DND-41 (cell line): ENCODE data around the gene TPPP3.
"Not testable (repeated sequence)": the region's sequence is repeated elsewhere in the genome, so short reads cannot be mapped to it uniquely, and the experiment has no call there.

Source experiments
- ATAC-seq: fragments of 200-7000 bp; cut with Tn5 transposase; 3 replicates; pipeline ENCODE4 v1.9.1; 2021; ENCODE audit warnings: low read depth; ENCODE audit not compliant: insufficient read depth
- DNase-seq: peaks from one replicate; pipeline ENCODE4 v3.0.0-alpha.2; 2020
- H2AFZ ChIP-seq: 2 replicates; pipeline ENCODE4 v1.6.0; 2012; ENCODE audit warnings: low read depth, low read length
- H3K27ac ChIP-seq: 2 replicates; pipeline ENCODE4 v1.5.1; 2012; ENCODE audit warnings: low read length, inconsistent platforms
- H3K27me3 ChIP-seq: fragments of 200-600 bp; sonication (generic); 2 replicates; pipeline ENCODE4 v1.6.0; 2012; ENCODE audit warnings: low read length, mild to moderate bottlenecking, inconsistent platforms; ENCODE audit not compliant: insufficient read depth, poor library complexity
- H3K36me3 ChIP-seq: 2 replicates; pipeline ENCODE4 v1.5.1; 2012; ENCODE audit warnings: low read length, inconsistent platforms; ENCODE audit not compliant: insufficient read depth
- H3K4me1 ChIP-seq: 2 replicates; pipeline ENCODE4 v1.5.1; 2012; ENCODE audit warnings: mild to moderate bottlenecking, low read length; ENCODE audit not compliant: insufficient read depth
- H3K4me2 ChIP-seq: 2 replicates; pipeline ENCODE4 v1.6.0; 2012; ENCODE audit warnings: mild to moderate bottlenecking, moderate library complexity, low read length, inconsistent platforms; ENCODE audit not compliant: insufficient read depth
- H3K4me3 ChIP-seq, 2 experiments: fragments of 200-600 bp in 1 of 2; shearing (Covaris generic) in 1 of 2; 2 replicates each; pipeline ENCODE4 v1.5.1; 2012 to 2016; ENCODE audit warnings: inconsistent platforms in 2 of 2, low read length in 2 of 2, mild to moderate bottlenecking in 2 of 2, low read depth in 1 of 2, moderate library complexity in 1 of 2
- H3K79me2 ChIP-seq: 2 replicates; pipeline ENCODE4 v1.6.0; 2012; ENCODE audit warnings: low read length, inconsistent platforms; ENCODE audit not compliant: insufficient read depth
- H3K9ac ChIP-seq: 2 replicates; pipeline ENCODE4 v1.6.0; 2012; ENCODE audit warnings: low read depth, mild to moderate bottlenecking, inconsistent platforms, low read length, moderate library complexity
- H3K9me3 ChIP-seq: 2 replicates; pipeline ENCODE4 v1.5.1; 2012; ENCODE audit warnings: low read length, moderate library complexity, mild to moderate bottlenecking, inconsistent platforms; ENCODE audit not compliant: insufficient read depth, severe bottlenecking
- H4K20me1 ChIP-seq: 2 replicates; pipeline ENCODE4 v1.6.0; 2012; ENCODE audit warnings: low read length; ENCODE audit not compliant: insufficient read depth
- EZH2 ChIP-seq: IDR thresholded peaks from 3 replicates; pipeline ENCODE4 v1.6.1; 2012; ENCODE audit warnings: borderline replicate concordance, low read depth, mild to moderate bottlenecking, moderate library complexity, low read length, inconsistent platforms; ENCODE audit not compliant: severe bottlenecking
- TF ChIP-seq, protein P1 (sequence below): IDR thresholded peaks from 2 replicates; pipeline ENCODE4 v1.5.1; 2012; ENCODE audit warnings: borderline replicate concordance, low read length, moderate library complexity, mild to moderate bottlenecking; ENCODE audit not compliant: poor library complexity, severe bottlenecking; ENCODE audit errors: extremely low read depth

TPPP3 gene

GRCh38 chr16:67415872-67416793, 22.8 kb upstream of the TPPP3 start, which contains the start of gene ZDHHC1:
Gene ZDHHC1, minus strand, starts transcription at chr16:67416477. Its CDS starts 8,702 bp downstream, at chr16:67407775.
- TF ChIP-seq, protein P1, sequence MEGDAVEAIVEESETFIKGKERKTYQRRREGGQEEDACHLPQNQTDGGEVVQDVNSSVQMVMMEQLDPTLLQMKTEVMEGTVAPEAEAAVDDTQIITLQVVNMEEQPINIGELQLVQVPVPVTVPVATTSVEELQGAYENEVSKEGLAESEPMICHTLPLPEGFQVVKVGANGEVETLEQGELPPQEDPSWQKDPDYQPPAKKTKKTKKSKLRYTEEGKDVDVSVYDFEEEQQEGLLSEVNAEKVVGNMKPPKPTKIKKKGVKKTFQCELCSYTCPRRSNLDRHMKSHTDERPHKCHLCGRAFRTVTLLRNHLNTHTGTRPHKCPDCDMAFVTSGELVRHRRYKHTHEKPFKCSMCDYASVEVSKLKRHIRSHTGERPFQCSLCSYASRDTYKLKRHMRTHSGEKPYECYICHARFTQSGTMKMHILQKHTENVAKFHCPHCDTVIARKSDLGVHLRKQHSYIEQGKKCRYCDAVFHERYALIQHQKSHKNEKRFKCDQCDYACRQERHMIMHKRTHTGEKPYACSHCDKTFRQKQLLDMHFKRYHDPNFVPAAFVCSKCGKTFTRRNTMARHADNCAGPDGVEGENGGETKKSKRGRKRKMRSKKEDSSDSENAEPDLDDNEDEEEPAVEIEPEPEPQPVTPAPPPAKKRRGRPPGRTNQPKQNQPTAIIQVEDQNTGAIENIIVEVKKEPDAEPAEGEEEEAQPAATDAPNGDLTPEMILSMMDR = no peak
- TF ChIP-seq EZH2 = no peak
- no peak for ATAC-seq

GRCh38 chr16:67415421-67415820, 22.1 kb upstream of the TPPP3 start:
- not testable (repeated sequence) for H3K4me1 ChIP-seq, H3K4me3 ChIP-seq, H4K20me1 ChIP-seq, H3K9me3 ChIP-seq, DNase-seq, H3K27ac ChIP-seq, H3K4me2 ChIP-seq, ATAC-seq, H3K36me3 ChIP-seq, H3K9ac ChIP-seq, H3K79me2 ChIP-seq, H2AFZ ChIP-seq
- peaks cover 11% of the 10 kb centered on the region for H3K27me3 ChIP-seq

More at GRCh38 chr16:67415872-67416793, 22.8 kb upstream of the TPPP3 start, which contains the start of gene ZDHHC1:
- no peaks in the 10 kb centered on the region for H3K9me3 ChIP-seq
- no peak within 1 kb of the TSS for H3K9ac ChIP-seq
- H3K27me3 ChIP-seq = peaks cover 9% of the 10 kb centered on the region
- no peaks in the 10 kb centered on the region for H3K4me1 ChIP-seq
- H3K27ac ChIP-seq = no peak within 1 kb of the TSS
- H3K36me3 ChIP-seq = no peaks in the 10 kb centered on the region
- H3K4me3 ChIP-seq = no peak within 1 kb of the TSS
- H3K79me2 ChIP-seq = no peaks in the 10 kb centered on the region
- no peak within 1 kb of the TSS for H3K4me2 ChIP-seq
- no peaks in the 10 kb centered on the region for H4K20me1 ChIP-seq
- no peak for DNase-seq
- no peak within 1 kb of the TSS for H2AFZ ChIP-seq

DNA sequence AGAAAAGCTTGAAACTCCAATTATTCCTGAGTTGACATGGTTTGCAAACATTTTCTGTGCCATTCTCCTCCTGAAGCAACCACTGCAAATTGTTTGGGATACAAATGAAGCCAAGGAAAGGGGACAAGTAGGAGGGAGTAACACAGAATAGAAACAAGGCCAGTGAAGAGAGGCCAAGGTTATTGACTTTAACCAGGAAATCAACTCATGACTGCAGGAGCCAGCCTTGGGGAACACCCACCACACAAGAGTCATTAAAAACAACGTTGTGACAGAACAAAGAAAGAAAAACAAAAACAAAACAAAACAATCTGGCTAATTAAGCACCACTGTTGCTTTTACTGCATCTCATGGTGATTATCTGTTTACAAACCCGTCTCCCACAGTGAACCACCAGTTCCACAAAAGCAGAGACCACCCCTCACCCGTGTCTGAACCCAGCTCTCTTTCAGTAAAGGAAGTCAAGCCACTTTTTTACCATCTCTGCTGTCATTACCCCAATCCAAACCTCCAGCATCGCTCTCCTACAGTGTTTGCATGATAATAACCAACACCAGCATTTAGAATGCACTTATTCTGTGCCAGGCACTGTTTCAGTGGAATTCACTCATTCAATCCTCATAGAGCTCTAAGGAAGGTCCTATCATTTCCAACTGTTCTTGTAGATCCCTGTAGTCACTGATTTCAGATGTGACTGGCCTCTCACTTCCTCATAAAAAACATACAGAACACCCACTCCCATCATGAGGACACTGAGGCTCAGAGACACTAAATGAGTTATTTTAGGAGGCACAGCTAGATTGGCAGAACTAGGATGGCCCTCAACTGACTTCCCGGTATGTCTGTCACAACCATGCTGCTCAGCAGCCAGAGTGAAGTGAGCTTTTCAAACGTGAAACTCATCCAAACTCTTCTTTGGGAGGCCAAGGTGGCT, 20.9 kb upstream of the TPPP3 start:
- ATAC-seq = no peak
- TF ChIP-seq EZH2 = no peak
- TF ChIP-seq, protein P1 = no peak
- Histone ChIP-seq H3K79me2 (no peaks in the 10 kb centered on the region), H3K9ac (no peak overlapping the region), H3K9me3 (no peaks in the 10 kb centered on the region), H3K4me2 (no peak overlapping the region), H3K36me3 (no peaks in the 10 kb centered on the region), H3K27me3 (peaks cover 11% of the 10 kb centered on the region), H3K4me3 (no peak overlapping the region), H2AFZ (no peak overlapping the region), H3K27ac (no peak overlapping the region), H4K20me1 (no peaks in the 10 kb centered on the region), H3K4me1 (no peaks in the 10 kb centered on the region)
- DNase-seq = no peak

DNA sequence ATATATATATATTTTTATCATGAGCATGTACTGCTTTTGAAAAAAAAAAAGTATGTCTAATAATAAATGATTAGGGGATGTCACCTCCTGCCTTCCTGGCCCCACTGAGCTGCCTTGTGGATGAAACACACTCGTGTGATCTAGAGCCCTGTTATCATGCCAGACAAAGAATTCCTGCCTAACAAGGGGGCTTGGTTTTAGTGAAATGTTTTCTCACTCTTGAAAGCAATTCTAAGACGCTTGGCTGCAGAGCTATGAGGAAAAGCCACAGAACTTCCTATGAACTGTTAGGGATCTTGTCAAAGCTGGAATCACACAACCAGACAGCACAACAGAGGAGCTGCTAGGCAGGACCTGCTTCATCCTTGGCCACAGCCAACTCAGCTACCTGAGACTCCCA, 19.0 kb upstream of the TPPP3 start:
- no peak overlapping the region for H3K4me2 ChIP-seq
- H3K9me3 ChIP-seq = no peaks in the 10 kb centered on the region
- no peak for ATAC-seq
- no peak overlapping the region for H3K27ac ChIP-seq
- H4K20me1 ChIP-seq = no peaks in the 10 kb centered on the region
- TF ChIP-seq, protein P1 = no peak
- no peak for TF ChIP-seq EZH2
- no peaks in the 10 kb centered on the region for H3K4me1 ChIP-seq
- H3K79me2 ChIP-seq = no peaks in the 10 kb centered on the region
- no peak overlapping the region for H3K4me3 ChIP-seq
- peaks cover 11% of the 10 kb centered on the region for H3K27me3 ChIP-seq
- H3K9ac ChIP-seq = no peak overlapping the region
- no peak overlapping the region for H2AFZ ChIP-seq
- DNase-seq = no peak
- no peaks in the 10 kb centered on the region for H3K36me3 ChIP-seq
